ENCODE measurements around the gene LRRC4C.

Gene LRRC4C

DNA sequence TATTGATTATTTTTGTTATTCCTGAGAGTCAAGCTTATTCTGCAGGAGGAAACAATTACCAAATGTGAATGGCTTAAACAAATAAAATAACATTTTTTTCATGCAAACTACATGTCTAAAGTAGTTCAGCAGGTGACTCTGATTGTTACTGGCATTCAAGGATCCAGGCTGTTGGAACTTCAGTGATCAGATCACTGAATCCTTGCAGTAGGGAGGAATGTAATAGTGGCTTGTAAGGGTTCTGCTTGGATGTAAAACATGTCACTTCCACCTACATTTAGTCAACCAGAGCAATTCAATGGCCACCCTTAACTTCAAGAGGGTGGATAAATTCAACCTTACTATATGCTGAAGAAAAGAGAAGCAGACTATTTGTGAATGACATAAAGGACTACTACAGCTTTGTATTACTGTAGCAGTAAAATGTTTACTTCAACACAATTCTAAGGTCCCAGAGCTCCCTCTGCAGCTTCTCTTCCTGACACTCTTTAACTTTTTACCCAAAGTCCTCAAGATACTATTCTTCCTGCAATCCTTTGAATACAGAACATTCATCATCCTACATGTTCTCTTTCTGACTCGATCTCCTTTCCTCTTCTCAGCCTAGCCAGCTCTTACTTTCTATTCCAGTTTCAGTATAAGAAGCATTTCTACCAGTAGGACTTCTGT lies 284.0 kb downstream of the LRRC4C start:
- TF ChIP-seq, protein P1, sequence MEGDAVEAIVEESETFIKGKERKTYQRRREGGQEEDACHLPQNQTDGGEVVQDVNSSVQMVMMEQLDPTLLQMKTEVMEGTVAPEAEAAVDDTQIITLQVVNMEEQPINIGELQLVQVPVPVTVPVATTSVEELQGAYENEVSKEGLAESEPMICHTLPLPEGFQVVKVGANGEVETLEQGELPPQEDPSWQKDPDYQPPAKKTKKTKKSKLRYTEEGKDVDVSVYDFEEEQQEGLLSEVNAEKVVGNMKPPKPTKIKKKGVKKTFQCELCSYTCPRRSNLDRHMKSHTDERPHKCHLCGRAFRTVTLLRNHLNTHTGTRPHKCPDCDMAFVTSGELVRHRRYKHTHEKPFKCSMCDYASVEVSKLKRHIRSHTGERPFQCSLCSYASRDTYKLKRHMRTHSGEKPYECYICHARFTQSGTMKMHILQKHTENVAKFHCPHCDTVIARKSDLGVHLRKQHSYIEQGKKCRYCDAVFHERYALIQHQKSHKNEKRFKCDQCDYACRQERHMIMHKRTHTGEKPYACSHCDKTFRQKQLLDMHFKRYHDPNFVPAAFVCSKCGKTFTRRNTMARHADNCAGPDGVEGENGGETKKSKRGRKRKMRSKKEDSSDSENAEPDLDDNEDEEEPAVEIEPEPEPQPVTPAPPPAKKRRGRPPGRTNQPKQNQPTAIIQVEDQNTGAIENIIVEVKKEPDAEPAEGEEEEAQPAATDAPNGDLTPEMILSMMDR (IDR thresholded peaks at IDR 0.05): peak; percentile 37; the same call in 1 of the 2 replicates

DNA sequence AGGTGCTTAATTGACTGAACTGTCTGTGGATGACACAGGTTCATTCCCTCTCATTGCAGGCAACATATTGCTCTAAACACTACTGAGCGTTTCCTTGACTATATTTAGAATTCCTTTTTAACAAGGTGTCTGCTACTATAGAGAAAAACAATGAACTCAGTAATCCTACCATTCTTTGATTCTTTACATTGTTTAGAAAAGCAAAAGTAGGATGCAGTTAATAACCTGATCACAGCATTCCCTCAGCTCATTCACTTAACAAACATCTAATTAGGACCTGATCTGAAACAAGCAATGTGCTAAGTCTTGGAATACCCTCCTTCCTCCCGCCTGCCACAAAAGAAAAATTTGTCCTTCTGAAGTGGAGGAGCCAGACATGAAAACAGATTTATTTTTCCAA lies 313.1 kb downstream of the LRRC4C start:
- TF ChIP-seq, protein P1 (IDR thresholded peaks at IDR 0.05): no peak

DNA sequence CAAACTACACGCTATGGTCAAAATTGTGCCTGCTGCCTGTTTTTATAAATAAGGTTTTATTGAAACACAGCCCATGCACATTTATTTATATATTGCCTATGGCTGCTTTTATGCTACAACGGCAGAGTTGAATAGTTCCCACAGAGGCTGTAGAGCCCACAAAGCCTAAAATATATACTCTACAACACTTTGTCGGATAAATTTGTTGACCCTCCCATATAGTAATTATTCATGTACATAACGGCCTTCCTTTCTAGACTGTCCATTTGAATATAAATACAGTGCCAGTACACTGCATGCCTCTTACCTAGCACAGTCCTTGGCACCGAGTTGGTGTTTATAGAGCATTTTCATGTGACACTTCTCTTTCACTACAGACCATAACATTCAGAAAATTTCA lies 314.0 kb downstream of the LRRC4C start:
- TF ChIP-seq, protein P1 (IDR thresholded peaks at IDR 0.05): no peak

DNA sequence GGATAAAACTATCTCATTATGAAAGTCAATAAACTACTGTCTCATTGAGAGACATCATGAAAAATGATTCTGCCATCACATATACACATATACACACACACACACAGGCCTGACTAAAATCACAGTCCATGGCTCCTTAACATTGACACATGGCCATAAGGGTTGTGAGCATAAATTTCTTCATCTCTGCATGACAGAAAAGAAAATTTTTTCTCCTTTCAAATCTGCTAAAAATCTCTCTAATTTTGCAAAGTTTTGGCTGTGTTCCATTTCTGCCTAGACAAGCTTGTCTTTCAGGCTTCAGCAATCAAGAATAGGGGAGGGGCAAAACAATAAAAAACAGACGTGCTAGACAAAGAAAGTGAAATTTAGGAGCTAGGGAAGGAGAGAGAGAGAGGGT lies 324.5 kb downstream of the LRRC4C start:
- TF ChIP-seq, protein P1 (IDR thresholded peaks at IDR 0.05): no peak

DNA sequence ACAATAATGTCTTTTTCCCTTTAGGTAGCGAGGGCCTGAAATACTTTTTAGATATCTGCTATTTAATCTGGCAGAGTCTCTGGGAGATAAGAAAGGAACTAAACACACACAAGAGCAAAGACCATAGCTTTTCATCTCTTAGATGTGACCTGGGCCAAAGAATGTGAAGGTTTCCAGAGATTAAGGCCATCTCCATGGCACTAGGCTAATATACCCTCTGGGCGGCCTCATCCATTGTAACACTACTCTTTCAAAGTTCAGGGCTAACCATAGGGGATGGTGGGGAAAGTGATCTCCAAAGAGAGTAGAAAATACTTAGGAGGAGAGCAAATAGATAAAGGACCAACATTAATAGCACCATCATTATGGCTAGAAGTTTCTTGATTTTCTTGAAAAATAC lies 326.4 kb downstream of the LRRC4C start:
- TF ChIP-seq, protein P1 (IDR thresholded peaks at IDR 0.05): no peak

DNA sequence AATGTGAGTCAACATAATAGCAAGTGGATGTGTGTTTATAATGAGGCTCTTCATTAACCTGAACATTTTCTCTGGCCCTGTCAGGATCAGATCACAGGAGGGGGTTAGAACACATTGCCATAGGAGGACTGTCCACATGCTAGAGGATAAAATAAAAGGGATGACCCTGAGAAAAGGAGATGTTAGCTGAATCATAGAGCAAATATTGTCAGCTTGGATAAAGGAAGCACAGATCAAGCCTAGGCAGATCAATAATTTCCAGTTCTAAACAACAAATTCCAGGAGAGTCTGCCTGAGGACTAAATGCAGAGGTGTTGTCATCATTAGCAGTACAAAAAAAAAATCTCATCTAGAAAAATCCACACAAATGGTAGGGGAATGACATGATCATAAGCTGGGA lies 337.9 kb downstream of the LRRC4C start:
- TF ChIP-seq, protein P1 (IDR thresholded peaks at IDR 0.05): no peak

DNA sequence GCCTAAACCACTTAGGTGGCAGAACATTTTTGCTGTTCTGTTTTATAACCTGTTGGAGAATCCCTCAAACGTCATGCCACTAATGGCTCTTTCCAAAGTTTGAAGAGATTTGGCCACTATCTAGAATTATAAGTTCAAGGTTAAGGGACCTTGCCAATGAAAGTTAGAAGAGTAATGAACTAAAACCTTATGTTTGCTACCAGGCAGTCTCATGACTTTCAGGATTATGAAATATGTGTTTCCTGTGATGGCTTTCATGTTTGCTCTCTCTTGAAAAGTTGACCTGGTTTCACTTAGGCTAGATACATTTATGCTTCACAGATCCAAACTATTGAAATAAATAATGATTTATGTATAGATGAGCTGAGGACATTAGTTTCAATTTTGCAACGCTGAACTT lies 340.0 kb downstream of the LRRC4C start:
- TF ChIP-seq, protein P1 (IDR thresholded peaks at IDR 0.05): no peak

DNA sequence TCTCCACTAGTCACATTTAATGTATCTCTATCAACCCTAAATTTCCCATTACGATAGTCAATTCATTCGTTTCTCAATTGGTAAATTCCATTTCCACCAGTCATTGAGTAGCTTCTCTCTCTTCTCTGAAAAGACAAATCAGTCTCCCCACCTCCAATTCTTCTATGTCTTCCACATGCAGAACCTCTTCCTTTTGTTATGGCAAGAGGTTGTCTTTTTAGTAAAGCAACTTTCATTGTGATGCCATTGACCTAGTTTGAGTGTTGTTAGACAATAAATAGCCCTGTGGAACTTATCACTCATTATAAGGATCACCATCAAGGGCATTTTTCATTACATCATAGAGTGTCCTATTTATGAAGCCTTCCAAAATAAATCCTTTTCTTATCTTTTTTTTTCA lies 340.9 kb downstream of the LRRC4C start:
- TF ChIP-seq, protein P1 (IDR thresholded peaks at IDR 0.05): no peak
